Body of pancreas (tissue), 4 donors: Measurements from ENCODE around the gene ZBTB14.

ENCODE experiments used
- CTCF ChIP-seq, 7 experiments: fragments of 450-650 bp in 4 of 7; fragments of 200-600 bp in 3 of 7; sonication (generic) in 3 of 7; IDR thresholded peaks; one replicate each; pipeline ENCODE4 v1.5.1; 2016 to 2019; ENCODE audit warnings: antibody characterized with exemption in 7 of 7
- POLR2A ChIP-seq, 3 donors: fragments of 450-650 bp; IDR thresholded peaks; one replicate each; pipeline ENCODE4 v1.6.1; 2016; ENCODE audit warnings: antibody characterized with exemption in 3 of 3, mild to moderate bottlenecking in 2 of 3

DNA sequence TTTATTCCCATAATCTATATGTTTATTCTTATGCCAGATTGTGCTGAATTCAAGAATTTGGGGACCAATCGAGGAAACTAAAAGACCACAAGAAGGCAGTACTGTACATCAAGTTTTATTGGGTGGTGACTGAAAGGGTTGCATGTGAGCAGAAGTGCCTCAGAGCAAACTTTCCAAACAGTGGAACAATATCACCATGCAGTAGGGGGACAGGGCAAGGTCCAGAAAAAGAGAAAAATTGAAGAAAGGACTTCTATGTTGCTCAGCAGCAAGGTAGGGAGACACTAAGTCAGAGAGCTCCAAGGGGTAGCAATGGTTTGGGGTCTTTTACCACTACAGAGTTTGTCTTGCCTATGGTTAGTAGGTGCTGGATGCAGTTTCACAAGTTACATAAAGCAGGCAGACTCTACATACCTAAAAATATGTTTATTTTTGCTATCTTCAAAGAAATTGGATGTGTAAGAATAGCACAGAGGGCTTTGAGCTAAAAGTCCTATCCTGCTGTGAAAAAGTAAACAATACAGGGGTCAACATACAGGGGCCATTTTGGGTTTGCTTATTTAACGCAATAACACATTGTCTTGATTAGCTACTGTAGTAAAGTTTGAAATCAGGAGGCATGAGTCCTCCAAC, 43.8 kb upstream of the ZBTB14 start:
- TF ChIP-seq POLR2A (IDR thresholded peaks at IDR 0.05) (no peak), CTCF (IDR thresholded peaks at IDR 0.05) (no peak)
